ENCODE data around the gene C4orf50. TPM values are rescaled to one million over a fixed set of nuclear protein-coding genes. Genes with fewer than 3 reads are reported as not detected.

Gene C4orf50
- total RNA-seq, 1 donor from 2014 or later: 0.16 TPM

GRCh38 chr4:6043188-6043587 lies 25.0 kb upstream of the C4orf50 start:
- Mint-ChIP-seq H3K27ac (ENCODE audit: unreplicated experiment) (no peak overlapping the region), H3K4me3 (ENCODE audit: unreplicated experiment) (no peak overlapping the region), H3K4me1 (ENCODE audit: low read depth, unreplicated experiment) (no peaks in the 10 kb centered on the region), H3K36me3 (ENCODE audit: low read depth, unreplicated experiment) (peaks cover 2% of the 10 kb centered on the region), H3K27me3 (ENCODE audit: low read depth, unreplicated experiment) (peaks cover 64% of the 10 kb centered on the region), H3K9me3 (ENCODE audit: unreplicated experiment) (peaks cover 1% of the 10 kb centered on the region)
- Histone ChIP-seq H4K20me1 (ENCODE audit: insufficient read depth, low read length) (no peaks in the 10 kb centered on the region), H3K79me2 (ENCODE audit: insufficient read depth, low read length) (no peaks in the 10 kb centered on the region), H3K4me2 (ENCODE audit: low read length) (no peak overlapping the region), H3K36me3 (ENCODE audit: insufficient read depth, low read length) (no peaks in the 10 kb centered on the region), H3K9ac (ENCODE audit: low read length) (no peak overlapping the region), H3K27ac (ENCODE audit: low read depth, low read length) (no peak overlapping the region), H2AFZ (ENCODE audit: low read depth, low read length) (no peak overlapping the region), H3K4me3 (ENCODE audit: insufficient read depth, low read depth, low read length) (no peak overlapping the region), H3K27me3 (ENCODE audit: insufficient read depth, low read length) (no peaks in the 10 kb centered on the region), H3K9me3 (ENCODE audit: insufficient read depth, low read depth, low read length) (peaks cover 4% of the 10 kb centered on the region), H3K4me1 (ENCODE audit: insufficient read depth, low read length) (no peaks in the 10 kb centered on the region)
- FAIRE-seq (no peak), DNase-seq (ENCODE audit: low read depth) (no peak)
- TF ChIP-seq EZH2 (IDR thresholded peaks at IDR 0.05; ENCODE audit: insufficient read depth, low read length) (no peak), CTCF (IDR thresholded peaks at IDR 0.05; ENCODE audit: insufficient read depth, low read depth, low read length) (no peak)

GRCh38 chr4:6042293-6043063 lies 24.2 kb upstream of the C4orf50 start:
- no peak overlapping the region for H3K27ac Mint-ChIP-seq (ENCODE audit: unreplicated experiment)
- TF ChIP-seq EZH2 (IDR thresholded peaks at IDR 0.05; ENCODE audit: insufficient read depth, low read length) (no peak), CTCF (IDR thresholded peaks at IDR 0.05; ENCODE audit: insufficient read depth, low read depth, low read length) (no peak)
- H3K9me3 Mint-ChIP-seq (ENCODE audit: unreplicated experiment): peaks cover 1% of the 10 kb centered on the region
- no peaks in the 10 kb centered on the region for H4K20me1 ChIP-seq (ENCODE audit: insufficient read depth, low read length)
- no peak overlapping the region for H3K4me3 Mint-ChIP-seq (ENCODE audit: unreplicated experiment)
- H3K9ac ChIP-seq (ENCODE audit: low read length): no peak overlapping the region
- no peaks in the 10 kb centered on the region for H3K4me1 ChIP-seq (ENCODE audit: insufficient read depth, low read length)
- H3K79me2 ChIP-seq (ENCODE audit: insufficient read depth, low read length): no peaks in the 10 kb centered on the region
- no peaks in the 10 kb centered on the region for H3K27me3 ChIP-seq (ENCODE audit: insufficient read depth, low read length)
- no peak overlapping the region for H3K4me3 ChIP-seq (ENCODE audit: insufficient read depth, low read depth, low read length)
- H3K4me2 ChIP-seq (ENCODE audit: low read length): no peak overlapping the region
- DNase-seq (ENCODE audit: low read depth): no peak
- H3K36me3 ChIP-seq (ENCODE audit: insufficient read depth, low read length): no peaks in the 10 kb centered on the region
- H3K27ac ChIP-seq (ENCODE audit: low read depth, low read length): no peak overlapping the region
- no peak overlapping the region for H2AFZ ChIP-seq (ENCODE audit: low read depth, low read length)
- peaks cover 4% of the 10 kb centered on the region for H3K9me3 ChIP-seq (ENCODE audit: insufficient read depth, low read depth, low read length)
- H3K4me1 Mint-ChIP-seq (ENCODE audit: low read depth, unreplicated experiment): no peaks in the 10 kb centered on the region
- H3K27me3 Mint-ChIP-seq (ENCODE audit: low read depth, unreplicated experiment): peaks cover 63% of the 10 kb centered on the region
- H3K36me3 Mint-ChIP-seq (ENCODE audit: low read depth, unreplicated experiment): peaks cover 2% of the 10 kb centered on the region
- no peak for FAIRE-seq

GRCh38 chr4:6041800-6042199 lies 23.6 kb upstream of the C4orf50 start:
- H3K4me1 ChIP-seq (ENCODE audit: insufficient read depth, low read length): no peaks in the 10 kb centered on the region
- H3K27ac ChIP-seq (ENCODE audit: low read depth, low read length): no peak overlapping the region
- no peak overlapping the region for H3K9ac ChIP-seq (ENCODE audit: low read length)
- peaks cover 2% of the 10 kb centered on the region for H3K36me3 Mint-ChIP-seq (ENCODE audit: low read depth, unreplicated experiment)
- H2AFZ ChIP-seq (ENCODE audit: low read depth, low read length): no peak overlapping the region
- H3K9me3 ChIP-seq (ENCODE audit: insufficient read depth, low read depth, low read length): peaks cover 4% of the 10 kb centered on the region
- no peak overlapping the region for H3K27ac Mint-ChIP-seq (ENCODE audit: unreplicated experiment)
- H3K79me2 ChIP-seq (ENCODE audit: insufficient read depth, low read length): no peaks in the 10 kb centered on the region
- H4K20me1 ChIP-seq (ENCODE audit: insufficient read depth, low read length): no peaks in the 10 kb centered on the region
- H3K4me3 ChIP-seq (ENCODE audit: insufficient read depth, low read depth, low read length): no peak overlapping the region
- no peaks in the 10 kb centered on the region for H3K27me3 ChIP-seq (ENCODE audit: insufficient read depth, low read length)
- H3K27me3 Mint-ChIP-seq (ENCODE audit: low read depth, unreplicated experiment): peaks cover 58% of the 10 kb centered on the region
- no peak overlapping the region for H3K4me2 ChIP-seq (ENCODE audit: low read length)
- FAIRE-seq (no peak), DNase-seq (ENCODE audit: low read depth) (no peak)
- no peaks in the 10 kb centered on the region for H3K4me1 Mint-ChIP-seq (ENCODE audit: low read depth, unreplicated experiment)
- TF ChIP-seq EZH2 (IDR thresholded peaks at IDR 0.05; ENCODE audit: insufficient read depth, low read length) (no peak), CTCF (IDR thresholded peaks at IDR 0.05; ENCODE audit: insufficient read depth, low read depth, low read length) (no peak)
- no peaks in the 10 kb centered on the region for H3K36me3 ChIP-seq (ENCODE audit: insufficient read depth, low read length)
- peaks cover 1% of the 10 kb centered on the region for H3K9me3 Mint-ChIP-seq (ENCODE audit: unreplicated experiment)
- no peak overlapping the region for H3K4me3 Mint-ChIP-seq (ENCODE audit: unreplicated experiment)

Data from astrocyte (in vitro differentiated cells and primary cell).